NCI-H526 (cell line): ENCODE measurements around the gene KLHL3.

ENCODE experiments used
- DNase-seq, 2 experiments: peaks; one replicate each; lab custom pipeline; 2025; lab: John Stamatoyannopoulos, UW

Gene KLHL3

DNA sequence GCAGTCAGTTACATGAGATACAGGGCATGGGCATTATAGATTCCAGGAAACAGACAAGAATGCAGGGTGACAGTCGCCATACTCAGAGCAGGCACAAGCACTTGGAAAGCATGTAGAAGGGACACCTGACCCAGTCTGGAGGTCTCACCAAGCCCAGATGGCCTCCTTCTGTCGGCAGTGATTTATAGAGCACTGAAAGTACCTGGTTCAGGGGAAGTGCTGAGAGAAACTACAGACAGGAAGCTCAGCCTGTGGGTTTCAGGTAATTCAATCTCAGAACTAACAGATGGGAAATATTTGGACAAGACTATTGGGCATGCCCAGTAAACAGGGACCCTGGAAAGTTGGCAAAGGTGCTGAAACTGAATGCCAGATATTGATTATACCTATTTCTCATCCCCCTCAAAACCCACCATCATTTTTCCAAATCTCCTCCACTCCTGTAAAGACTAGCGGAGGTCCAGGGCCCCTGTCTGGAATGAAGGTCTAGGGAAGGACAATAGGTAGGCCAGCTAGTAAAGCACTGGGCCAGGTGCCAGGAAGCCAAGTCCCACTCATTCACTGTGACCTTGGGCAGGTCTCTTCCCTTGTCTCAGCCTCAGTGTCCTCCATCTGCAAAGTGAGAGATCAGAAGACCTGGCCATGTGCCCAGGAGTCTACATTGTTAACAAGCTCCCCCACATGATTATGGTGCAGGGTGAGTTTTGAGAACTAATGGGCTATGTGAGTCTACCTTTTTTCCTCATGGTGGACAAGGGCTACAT lies 26.9 kb downstream of the KLHL3 start:
- no peak for DNase-seq

DNA sequence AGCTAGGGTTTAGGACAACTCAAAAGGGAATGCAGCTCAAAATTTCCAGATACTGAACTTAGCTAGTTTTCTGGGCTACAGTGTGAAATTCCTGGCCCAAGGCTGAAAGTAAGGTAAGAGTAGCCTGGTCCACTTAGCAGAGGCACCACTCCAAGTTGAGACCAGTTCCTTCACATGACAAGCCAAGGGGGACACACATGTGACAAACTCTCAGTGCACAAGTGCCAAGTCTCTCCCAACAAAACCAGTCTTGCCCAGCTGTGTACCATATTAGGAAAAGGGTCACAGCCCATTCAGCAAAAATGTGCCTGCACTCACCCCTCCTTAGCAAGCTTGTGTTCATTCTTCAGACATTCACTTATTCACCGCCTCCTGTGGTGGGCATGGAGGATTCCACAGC lies 27.8 kb downstream of the KLHL3 start:
- DNase-seq: no peak

DNA sequence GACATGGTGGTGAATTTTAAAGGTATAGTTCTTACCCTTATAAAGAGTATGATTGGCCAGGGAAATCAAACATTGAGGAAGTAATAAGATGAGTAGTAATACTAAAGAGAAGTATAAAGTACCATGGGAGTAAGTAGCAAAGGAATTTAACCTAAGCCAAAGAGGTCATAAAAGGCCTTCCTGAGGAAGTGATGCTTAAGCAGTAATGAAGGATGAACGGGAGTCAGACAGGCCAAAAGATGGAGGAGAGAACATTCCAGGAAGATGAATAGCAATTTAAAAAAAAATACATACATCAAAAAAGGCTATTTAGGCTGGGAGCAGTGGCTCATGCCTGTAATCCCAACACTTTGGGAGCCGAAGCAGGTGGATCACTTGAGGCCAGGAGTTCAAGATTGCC lies 29.0 kb downstream of the KLHL3 start:
- no peak for DNase-seq

DNA sequence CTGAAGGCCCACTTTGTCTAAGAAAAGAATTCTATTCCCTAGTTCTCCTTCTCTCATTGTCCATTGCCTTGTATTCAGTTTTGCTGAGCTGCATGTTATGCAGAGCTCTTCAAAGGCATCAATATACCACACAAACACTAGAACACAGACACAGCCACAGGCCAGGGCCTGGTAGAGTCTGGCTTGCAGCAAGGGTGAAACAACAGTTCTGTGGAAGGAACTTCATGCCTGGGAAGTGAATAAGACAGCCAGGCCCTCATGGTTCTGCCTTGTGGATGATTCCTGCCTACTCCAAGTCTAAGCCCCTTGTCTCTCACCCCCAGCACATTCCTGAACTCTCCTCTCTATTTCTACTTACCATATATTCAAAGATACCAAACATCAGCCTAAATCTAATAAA lies 30.8 kb downstream of the KLHL3 start:
- DNase-seq: no peak

DNA sequence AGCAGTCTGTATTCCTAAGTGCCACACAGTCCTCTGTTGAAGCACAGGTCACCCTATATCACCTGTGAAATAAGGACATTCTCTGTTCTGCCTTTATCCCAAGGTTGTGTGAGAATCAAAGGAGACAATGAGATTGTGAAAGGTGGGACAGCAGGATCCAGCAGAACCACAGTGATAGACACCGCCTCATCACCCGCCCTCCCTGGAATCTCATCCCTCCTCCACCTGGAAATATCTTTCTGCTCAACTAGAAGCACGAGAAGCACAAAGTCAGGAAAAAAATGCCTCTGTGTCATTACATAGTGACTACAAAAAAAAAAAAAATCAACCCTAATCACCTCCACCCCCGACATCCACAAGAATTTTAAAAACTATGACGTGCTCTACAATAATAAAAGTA lies 32.3 kb downstream of the KLHL3 start:
- no peak for DNase-seq

DNA sequence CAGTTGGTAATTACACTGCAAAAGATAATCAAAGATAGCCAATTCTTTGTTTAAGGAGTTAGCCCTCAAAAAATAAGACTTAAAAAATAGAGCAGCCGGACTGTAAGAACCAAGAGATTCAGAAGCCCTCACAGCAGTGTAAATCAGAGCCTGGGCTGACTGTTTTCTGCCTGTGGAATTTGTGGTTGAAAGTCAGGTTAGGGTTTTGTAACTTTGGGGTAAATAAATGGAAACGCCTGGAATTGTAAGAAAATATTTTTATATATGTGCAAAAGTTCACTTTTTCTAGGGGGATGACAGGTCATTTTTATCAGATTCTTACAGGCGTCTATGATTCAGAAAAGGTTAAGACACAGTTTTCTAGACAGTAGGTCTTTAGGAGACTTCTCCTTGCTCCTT lies 35.6 kb downstream of the KLHL3 start:
- no peak for DNase-seq

DNA sequence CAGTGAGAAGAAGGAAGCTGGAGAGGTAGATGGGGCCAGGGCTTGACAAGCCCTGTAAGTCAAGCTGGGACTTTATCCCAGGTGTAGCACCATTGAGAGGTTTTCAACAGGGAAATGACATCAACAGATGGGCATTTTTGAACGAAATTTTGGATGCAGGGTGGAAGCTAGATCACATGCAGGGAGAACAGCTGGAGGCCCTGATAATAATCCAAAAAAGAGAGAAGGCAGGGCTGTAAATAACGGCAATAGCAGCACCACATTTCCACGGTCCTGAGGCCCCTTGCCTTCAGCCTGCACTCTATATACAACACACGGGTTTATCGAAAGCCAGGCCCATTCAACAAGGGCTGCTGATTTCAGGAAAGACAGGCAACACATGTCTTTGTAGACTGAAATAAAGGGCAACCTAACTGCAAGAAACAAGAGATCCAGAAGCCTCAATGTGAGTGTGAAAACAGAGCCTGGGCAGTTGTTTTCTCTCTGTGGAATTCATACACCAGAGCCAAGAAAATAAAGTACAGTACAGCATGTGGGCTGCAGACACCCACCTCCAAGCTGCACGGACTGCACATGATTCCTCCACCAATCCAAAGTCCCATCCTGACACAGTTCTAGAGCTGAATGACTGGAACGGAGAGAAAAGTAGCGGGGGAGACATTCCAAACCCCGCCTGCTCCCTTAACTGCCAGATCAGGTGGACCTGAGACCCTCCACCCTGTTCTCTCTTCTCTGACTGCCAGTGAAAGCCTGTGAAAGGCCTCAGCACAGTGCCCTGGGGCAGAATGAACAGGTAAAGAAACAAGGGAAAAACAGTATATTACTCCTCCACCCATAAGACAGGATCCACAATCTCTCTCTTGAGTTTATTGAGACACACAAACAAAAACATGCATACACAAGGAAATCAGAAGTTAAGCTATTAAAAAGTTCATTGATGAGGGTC lies 36.3 kb downstream of the KLHL3 start:
- DNase-seq: no peak

DNA sequence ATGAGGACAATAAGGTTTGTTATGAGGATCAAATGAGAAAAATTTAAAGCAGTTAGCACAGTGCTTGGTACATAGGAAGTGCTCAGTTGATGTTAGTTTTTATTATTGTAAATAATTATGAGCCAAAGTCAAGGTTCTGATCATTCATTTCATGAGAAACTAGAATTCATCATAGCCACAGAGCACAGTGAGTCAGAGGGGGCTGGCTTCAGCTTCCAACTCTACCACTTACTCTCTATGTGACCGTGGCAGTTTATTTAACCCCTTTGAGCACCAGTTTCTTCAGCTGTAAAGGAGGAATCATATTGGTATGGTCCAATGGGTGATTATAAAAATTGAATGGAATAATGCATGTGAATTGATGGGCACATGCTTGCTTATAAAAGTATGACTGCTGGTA lies 39.4 kb downstream of the KLHL3 start:
- no peak for DNase-seq

DNA sequence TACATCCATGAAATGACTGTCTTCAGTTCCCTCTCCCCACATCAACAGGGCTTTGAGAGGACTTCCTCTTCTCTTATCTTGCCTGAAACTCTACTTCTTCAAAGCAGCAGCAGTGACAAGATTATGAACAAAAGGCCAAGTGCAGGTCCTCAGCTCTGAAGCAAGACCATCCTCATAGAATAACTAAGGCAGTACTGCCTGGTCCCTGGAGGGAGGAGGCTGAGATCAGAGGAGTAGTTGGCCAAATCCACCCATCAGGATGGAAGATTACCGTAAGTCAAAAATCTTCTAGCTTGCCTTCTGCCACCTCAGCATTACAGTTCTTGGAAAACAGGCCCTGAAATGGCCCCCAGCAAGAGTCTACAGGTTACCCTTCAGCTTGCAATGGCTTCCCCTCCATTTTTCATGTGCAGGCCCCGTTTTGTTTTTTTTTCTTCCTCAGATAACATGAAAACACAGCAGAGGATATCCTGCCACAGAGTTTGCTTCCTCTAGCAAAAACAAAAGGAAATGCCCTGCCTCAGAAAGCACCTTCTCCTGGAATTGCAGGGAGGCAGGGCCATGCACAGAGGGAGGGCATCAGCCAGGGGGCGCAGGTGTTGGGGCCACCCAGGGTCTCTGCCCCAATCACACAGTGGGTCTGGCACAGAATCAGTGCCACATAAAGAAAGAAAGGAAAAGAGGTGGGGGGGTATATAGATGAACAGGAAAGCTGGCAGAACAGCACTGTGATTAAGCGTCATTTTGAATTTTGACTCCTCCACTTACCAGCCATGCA lies 40.0 kb downstream of the KLHL3 start:
- no peak for DNase-seq

DNA sequence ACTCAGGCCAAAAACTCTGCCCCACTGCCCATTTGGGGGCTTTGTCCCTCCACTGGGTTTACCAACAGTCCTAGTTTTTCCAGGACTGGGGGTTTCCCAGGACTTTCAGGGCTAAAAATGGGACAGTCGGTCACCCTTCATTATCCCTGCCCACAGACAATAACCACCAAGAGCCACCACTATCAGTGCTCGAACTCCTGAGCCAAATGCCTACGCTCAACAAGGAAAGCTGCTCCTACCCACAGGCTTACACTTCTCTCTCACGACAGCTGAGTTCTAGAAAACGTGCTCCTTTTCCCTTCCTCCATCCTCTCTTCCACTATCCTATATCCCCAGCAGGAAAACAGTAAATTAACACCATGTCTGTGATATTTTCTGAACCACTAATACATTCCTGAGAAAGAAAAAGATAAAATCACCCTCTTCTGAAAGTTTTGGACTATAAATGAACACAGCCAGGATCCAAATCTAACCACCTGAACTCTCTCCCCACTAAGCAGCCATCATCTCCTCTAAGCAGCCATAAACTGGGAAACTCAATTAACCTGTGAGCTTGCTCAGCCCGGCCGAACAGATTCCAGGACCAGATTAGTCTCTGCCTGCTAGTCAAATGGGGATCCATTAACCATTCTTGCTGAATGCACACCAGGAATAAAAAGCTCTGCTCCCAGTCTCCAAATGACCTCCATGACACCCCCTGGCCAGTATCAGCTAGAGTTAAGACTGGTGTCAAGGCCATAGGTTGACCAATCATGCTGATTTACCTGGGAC lies 41.8 kb downstream of the KLHL3 start:
- DNase-seq: no peak

DNA sequence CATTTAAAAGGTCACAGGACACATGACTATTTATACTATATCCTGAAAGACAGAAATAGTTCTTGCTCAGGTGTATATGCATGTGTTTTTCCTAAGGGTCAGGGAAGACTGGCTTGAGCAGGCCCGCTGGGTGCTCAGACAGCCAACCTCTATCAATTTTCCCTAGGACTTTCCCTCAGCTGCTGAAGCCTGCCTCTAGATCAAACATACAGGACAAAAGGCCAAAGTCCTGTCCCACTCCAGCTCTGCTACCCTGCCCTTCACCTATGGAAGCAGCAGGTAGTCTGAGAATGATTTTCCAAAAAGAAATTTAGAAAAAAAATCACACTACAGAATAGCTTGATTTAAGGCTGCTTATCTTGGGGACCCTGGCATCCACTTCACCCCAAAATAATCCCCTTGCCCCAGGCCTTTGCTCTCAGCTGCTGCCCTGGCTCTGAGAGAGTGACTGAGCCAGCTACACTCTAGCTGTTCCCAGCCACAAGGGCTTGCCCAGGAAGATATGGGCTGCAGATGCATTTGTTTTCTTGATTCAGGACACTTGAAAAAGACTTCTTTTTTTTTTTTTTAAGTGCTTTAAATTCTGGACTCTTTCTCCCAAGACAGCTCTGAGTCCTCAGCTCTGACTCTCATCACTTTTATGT lies 42.5 kb downstream of the KLHL3 start:
- DNase-seq: no peak

DNA sequence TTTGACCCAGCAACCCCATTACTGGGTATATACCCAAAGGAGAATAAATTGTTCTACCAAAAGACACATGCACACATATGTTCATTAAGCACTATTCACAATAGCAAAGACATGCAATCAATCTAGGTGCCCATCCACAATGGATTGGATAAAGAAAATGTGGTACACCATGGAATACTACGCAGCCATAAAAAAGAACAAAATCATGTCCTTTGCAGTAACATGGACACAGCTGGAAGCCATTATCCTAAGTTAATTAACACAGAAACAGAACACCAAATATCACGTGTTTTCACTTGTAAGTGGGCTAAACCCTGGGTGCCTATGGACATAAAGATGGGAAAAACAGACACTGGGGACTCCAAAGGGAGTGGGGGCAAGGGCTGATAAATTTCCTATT lies 46.6 kb downstream of the KLHL3 start:
- no peak for DNase-seq

DNA sequence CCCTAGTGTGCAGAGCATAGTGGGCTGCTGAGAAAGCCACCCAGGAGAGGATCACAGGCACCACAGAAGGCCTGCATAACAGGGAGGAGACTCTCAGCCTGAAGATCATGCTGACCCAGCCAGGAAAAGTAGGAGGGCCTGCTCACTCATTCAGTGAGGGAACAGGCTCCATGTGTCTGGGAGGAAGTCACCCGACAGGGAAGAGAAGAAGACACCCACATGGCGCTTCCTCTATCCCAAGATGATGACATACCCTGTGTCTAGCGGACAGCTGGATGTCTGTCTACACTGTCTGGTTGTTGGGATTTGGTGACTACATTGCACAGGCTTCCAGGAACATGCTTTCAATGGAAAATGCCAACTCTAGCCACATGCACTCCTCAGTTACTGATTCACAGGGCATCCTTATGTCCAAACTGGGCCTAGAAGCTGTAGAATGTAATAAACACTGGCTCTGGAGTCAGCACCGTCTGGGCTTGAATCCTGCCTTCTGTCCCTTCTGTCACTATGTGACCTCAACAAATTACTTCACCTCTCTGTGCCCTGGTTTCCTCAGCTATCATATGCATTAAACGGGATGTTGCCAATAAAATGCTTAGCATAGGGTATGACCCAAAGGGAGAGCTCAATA lies 47.6 kb downstream of the KLHL3 start:
- DNase-seq: no peak

DNA sequence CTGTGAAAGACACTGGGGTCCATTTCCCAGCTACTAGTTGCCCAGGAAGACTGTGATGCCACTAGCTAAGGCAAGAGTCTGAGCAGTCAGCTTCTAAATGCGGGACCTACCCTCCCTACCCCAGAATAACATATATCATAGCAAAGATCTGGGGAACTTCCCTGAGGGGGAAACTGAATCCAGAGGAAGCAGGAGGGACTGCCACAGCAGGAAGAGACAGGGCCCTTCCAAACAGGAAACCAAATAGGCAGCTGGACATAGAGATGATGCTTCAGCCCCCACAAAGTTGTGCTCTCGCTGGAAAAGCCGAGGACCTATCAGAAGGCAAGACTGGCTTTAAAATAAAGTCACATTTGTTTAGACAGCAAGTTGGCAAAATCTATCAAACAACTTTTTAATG lies 51.1 kb downstream of the KLHL3 start:
- DNase-seq: no peak

DNA sequence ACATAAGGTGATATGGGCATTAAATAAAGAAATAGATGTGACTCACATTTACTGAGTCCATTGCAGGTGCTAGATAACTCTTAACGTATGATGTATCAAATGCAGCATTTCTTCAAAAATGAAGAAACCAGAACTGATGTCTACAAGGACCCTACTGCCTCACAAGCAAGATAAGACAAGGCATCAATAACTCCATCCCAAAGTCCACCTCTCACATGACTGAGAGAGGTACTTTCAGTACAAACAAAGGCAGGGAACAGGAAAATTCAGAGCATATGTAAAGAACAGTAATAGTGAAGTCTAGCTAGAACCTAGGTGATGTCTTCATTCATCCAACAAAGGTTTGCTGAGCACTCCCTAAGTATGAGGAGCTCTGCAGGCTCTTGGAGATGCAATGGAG lies 54.7 kb downstream of the KLHL3 start:
- no peak for DNase-seq

DNA sequence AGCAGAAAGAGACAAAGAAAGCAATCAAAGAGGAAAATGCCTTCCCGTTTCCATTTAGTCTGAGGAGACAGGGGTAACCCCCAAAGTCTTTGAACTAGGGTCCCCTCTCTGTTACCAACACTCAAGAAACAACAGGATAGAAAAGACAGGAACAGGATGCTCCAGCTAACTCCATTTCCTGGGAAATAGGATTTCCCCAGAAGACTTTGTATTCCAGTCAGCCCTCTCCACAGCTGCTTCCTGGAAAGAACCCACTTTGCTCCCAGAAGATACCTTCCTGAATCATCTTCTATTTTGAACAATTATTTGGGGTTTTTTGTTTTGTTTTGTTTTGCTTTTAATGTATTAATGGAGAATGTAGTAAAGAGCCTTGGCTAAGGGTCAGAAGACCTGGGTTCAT lies 56.0 kb downstream of the KLHL3 start:
- DNase-seq: no peak

DNA sequence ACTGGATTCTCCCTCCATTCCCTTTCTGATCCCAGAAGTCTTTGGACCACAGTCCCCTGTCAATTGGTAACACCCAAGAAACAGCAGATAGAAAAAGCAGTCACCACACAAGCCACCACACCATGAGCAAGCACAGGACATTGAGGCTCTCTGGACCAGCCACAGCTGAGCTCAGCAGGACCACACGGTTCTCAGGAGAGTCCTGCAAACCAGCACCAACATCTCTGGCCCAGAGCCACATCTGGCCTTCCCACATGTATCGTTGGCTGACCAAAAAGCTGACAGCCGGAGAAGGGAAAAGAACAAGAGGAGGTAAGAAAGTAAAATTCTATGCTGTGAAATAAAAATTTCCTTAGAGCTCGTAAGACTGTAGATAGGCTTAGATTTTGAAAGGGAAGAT lies 56.7 kb downstream of the KLHL3 start:
- no peak for DNase-seq

DNA sequence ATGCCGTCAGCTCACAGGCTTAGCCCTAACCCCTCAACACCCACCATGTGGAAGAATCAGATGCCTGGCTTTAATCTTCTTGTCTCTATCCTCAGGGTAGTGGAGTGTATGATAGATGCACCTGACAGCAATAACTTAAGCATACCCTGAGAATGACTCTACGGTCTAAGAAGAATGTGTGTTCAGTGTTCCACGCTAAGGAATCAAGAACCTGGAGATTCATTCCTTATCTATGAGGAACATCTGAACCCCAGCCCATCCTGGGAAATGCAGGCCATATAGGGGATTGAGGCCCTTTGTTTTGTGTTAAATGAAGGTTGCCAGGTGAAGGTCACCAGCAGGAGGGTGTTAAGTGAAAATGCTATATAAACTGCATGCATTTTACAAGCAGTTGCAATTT lies 63.0 kb downstream of the KLHL3 start:
- no peak for DNase-seq

DNA sequence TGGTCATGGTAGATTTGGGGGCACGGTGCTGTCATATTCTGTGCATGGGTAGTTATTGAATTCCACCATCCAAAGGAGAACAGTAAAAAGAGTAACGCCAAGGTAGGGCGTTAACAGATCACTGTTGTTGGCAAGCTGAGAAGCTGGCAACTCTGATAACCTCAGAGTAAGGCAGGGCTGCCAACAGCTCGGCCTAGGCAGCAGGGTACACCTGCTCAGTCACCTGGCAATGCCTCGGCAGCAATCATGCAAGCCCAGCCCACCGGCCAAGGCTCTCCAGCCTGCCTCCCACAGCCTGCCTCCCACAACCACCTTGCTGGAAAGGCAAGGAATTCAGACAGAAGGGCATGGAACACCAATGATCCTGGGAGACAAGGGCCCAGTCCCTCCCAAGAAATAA lies 63.9 kb downstream of the KLHL3 start:
- DNase-seq: no peak

DNA sequence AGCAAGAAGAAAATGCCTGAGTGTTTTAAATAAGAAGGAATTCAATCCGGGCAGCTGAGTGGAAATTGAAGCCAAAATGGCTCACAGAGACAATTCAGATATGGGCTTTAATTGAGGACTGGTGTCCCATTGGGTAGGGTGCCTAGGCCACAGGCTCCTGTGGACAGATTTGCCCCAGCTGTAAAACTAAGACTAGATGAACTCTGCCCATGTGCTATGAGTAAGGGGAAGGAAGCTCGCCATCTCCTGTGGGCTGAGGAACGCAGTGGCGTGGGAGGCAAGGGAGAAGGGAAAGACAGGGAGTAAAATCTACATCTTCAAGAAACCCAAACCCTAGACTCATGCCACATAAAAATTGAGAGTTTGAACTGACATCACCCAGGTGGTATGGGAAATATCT lies 66.1 kb downstream of the KLHL3 start:
- no peak for DNase-seq

DNA sequence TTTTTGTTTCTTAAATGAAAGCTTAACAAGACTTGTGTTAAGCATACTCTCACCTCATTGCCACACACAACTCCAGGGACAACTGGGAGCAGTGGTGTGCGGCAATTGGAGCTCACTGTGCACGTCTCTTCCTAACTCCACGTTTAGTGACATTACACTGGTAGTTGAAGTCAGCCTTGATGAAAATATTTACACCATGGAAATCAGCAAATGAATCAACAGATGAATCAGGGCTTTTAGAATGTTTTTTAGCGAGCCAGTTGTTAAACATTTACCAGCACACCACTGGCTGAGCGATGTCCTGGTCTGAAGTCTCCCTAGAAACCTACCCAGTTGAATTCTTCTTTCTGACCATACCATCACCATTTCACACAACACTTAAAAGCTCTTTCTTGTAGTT lies 67.3 kb downstream of the KLHL3 start:
- no peak for DNase-seq
